AG04450 (cell line): ENCODE results near the gene C1orf105. TPM values are rescaled to one million over a fixed set of nuclear protein-coding genes. Genes with fewer than 3 reads are reported as not detected.

Experiments used
- CTCF ChIA-PET: fragments of 300-600, 350-600 bp; formaldehyde crosslinking; extraction: SDS; loops from one replicate; lab custom pipeline; 2022; ENCODE audit warnings: antibody characterized with exemption, inconsistent platforms; lab: Charles Lee
- POLR2A ChIA-PET: fragments of 350-600 bp; formaldehyde crosslinking; extraction: SDS; loops from one replicate; lab custom pipeline; 2021; ENCODE audit warnings: antibody characterized with exemption, inconsistent platforms; lab: Yijun Ruan, JAX
- DNase-seq: peaks from one replicate; pipeline ENCODE4 v3.0.0-alpha.2; 2011; ENCODE audit warnings: low read depth, low spot score
- H3K27ac ChIP-seq: one replicate; pipeline ENCODE4 v1.5.1; 2012; ENCODE audit warnings: low read depth, low read length, control low read depth
- H3K27me3 ChIP-seq: one replicate; pipeline ENCODE4 v1.6.0; 2012; ENCODE audit warnings: low read length; ENCODE audit not compliant: control insufficient read depth, insufficient read depth
- H3K4me3 ChIP-seq: 2 replicates; pipeline ENCODE4 v1.5.1; 2011; ENCODE audit warnings: mild to moderate bottlenecking, low read depth, low read length, control low read depth
- H3K9me3 ChIP-seq: 2 replicates; pipeline ENCODE4 v1.5.1; 2012; ENCODE audit warnings: low read length; ENCODE audit not compliant: control insufficient read depth, insufficient read depth
- polyA plus RNA-seq: library from polyadenylated mRNA; depleted of rRNA; stranded (reverse); fragments of >200 nt; gene quantifications from 2 replicates; pipeline ENCODE4 v1.2.3, GENCODE V29; 2011; rRNA removed
- TF ChIP-seq, protein P1 (sequence below): IDR thresholded peaks from 2 replicates; pipeline ENCODE4 v1.5.1; 2011; ENCODE audit warnings: low read depth, low read length, control low read depth, inconsistent platforms

Gene C1orf105
- polyA plus RNA-seq, 1 experiment = not detected

DNA sequence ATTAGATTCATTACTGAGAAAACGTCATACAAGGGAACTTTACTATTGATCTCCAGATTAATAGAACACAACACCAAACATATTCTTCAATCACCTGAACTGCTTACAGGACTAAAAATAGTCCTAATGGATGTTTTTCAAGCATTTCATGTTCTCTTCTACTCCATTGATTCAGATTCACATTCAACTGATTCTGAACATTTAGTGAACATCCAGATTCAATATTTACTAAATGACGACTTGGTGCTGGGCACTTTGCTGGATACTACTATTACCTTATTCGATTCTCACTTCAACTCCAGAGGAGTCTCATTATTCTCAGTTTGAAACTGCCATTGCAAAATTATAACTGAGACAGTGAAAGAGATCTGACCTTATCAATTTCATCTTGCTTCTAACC is 93.6 kb downstream of the C1orf105 start:
- CTCF ChIA-PET = no interaction called here
- Histone ChIP-seq H3K27ac (no peak overlapping the region), H3K9me3 (no peaks in the 10 kb centered on the region), H3K4me3 (no peak overlapping the region), H3K27me3 (no peaks in the 10 kb centered on the region)
- TF ChIP-seq, protein P1, sequence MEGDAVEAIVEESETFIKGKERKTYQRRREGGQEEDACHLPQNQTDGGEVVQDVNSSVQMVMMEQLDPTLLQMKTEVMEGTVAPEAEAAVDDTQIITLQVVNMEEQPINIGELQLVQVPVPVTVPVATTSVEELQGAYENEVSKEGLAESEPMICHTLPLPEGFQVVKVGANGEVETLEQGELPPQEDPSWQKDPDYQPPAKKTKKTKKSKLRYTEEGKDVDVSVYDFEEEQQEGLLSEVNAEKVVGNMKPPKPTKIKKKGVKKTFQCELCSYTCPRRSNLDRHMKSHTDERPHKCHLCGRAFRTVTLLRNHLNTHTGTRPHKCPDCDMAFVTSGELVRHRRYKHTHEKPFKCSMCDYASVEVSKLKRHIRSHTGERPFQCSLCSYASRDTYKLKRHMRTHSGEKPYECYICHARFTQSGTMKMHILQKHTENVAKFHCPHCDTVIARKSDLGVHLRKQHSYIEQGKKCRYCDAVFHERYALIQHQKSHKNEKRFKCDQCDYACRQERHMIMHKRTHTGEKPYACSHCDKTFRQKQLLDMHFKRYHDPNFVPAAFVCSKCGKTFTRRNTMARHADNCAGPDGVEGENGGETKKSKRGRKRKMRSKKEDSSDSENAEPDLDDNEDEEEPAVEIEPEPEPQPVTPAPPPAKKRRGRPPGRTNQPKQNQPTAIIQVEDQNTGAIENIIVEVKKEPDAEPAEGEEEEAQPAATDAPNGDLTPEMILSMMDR = no peak
- POLR2A ChIA-PET = no interaction called here
- DNase-seq = no peak

DNA sequence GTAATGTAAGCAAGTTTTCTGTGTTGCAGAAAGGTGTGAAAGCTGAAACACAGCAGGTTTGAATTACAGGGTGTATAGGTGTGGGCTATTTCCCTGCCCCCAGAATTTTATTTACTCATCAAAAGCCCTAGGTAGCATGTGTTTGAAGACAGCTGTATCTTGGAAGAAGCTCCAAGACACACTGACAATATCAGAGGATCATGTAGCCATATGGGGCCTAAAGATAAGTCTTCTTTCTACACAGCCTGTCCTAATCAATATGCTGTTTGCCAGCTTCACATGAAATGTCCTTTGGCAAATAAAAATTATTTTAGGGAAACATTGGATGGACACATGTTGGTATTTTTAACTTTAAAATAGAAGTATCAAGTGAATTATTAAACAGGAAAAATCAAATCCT is 95.0 kb downstream of the C1orf105 start:
- TF ChIP-seq, protein P1 = no peak
- no peak overlapping the region for H3K27ac ChIP-seq
- no peak overlapping the region for H3K4me3 ChIP-seq
- ChIA-PET POLR2A (no interaction called here), CTCF (interaction anchor here (0.7 kb wide), 1 partner anchor 11 kb away, joined by 3 read pairs; no protein-coding TSS in a partner anchor)
- no peaks in the 10 kb centered on the region for H3K9me3 ChIP-seq
- DNase-seq = no peak
- H3K27me3 ChIP-seq = no peaks in the 10 kb centered on the region

DNA sequence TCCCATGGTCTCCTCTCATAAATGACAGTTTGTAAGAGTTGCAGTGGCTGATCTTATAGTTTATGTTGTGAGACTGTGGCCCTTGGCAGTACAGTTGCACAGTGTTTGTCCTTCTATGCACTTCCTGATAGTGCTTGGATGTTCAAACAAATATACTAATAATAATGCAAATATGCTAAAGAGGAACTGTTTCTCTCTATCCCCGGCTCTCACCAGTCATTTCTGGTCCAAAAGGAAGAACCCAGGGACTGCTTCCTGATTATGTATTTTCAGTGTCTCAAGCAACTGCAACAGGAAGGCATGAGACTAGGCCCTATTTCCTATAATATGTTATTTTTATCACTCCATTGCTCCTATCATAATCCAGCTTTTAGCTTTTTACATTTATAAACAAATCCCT is 95.4 kb downstream of the C1orf105 start:
- no peak overlapping the region for H3K27ac ChIP-seq
- no peak for DNase-seq
- no peaks in the 10 kb centered on the region for H3K9me3 ChIP-seq
- ChIA-PET POLR2A (no interaction called here), CTCF (interaction anchor here (0.7 kb wide), 1 partner anchor 11 kb away, joined by 3 read pairs; no protein-coding TSS in a partner anchor)
- no peak overlapping the region for H3K4me3 ChIP-seq
- no peaks in the 10 kb centered on the region for H3K27me3 ChIP-seq
- TF ChIP-seq, protein P1 = no peak

DNA sequence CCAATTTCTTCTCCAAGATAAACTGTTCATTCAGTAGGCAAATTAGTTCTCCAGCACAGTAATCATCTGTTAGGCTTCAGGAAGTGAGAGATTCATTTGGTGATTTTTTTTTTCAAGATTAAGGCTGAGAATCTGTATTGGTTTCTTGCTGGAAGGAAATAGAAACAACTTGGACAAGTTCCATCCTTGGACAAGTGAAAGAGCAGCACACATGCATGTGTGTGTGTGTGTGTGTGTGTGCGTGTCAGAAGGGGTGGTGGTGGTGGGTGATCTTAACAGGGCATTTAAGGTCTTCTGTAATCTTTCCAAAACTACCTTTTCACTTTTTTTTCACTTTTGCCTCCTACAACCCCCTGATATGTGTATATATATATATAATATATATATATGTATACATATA is 96.6 kb downstream of the C1orf105 start:
- H3K9me3 ChIP-seq = no peaks in the 10 kb centered on the region
- ChIA-PET CTCF (no interaction called here), POLR2A (no interaction called here)
- no peak for DNase-seq
- TF ChIP-seq, protein P1 = no peak
- no peaks in the 10 kb centered on the region for H3K27me3 ChIP-seq
- H3K4me3 ChIP-seq = no peak overlapping the region
- no peak overlapping the region for H3K27ac ChIP-seq

DNA sequence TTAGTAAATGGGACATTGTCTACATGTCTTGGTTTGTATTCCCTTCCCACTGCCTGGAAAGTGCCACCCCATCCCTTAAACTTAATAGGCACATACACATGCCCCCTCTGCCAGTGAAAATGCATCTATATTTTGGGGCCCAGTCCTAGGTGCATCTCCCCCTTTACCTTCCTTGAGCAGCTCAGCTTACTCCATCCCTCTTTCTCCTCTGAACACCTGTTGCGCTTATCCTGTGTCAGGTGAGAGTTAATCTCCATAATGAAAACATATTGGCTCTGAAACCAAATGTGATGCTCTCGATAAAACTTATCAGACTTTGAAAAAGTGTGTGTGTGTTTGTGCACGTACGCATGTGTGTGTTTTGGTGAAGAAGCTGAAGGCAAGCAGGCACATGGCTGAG is 97.1 kb downstream of the C1orf105 start:
- no peak for DNase-seq
- POLR2A ChIA-PET = no interaction called here
- Histone ChIP-seq H3K27me3 (no peaks in the 10 kb centered on the region), H3K4me3 (no peak overlapping the region), H3K27ac (no peak overlapping the region), H3K9me3 (no peaks in the 10 kb centered on the region)
- TF ChIP-seq, protein P1 = no peak
- CTCF ChIA-PET = no interaction called here

Other genes with a start within 250 kb of the C1orf105 start
- gene PIGC, start 23.4 kb downstream of the C1orf105 start, polyA plus RNA-seq = 22.7 and 25.2 TPM in 2 replicates
- 17.6 and 25.1 TPM in 2 replicates for gene SUCO, start 112.5 kb downstream of the C1orf105 start, polyA plus RNA-seq
- not detected in 2 replicates for gene FASLG, start 238.4 kb downstream of the C1orf105 start, polyA plus RNA-seq